ENCODE data around the gene SFSWAP.

SFSWAP gene

DNA sequence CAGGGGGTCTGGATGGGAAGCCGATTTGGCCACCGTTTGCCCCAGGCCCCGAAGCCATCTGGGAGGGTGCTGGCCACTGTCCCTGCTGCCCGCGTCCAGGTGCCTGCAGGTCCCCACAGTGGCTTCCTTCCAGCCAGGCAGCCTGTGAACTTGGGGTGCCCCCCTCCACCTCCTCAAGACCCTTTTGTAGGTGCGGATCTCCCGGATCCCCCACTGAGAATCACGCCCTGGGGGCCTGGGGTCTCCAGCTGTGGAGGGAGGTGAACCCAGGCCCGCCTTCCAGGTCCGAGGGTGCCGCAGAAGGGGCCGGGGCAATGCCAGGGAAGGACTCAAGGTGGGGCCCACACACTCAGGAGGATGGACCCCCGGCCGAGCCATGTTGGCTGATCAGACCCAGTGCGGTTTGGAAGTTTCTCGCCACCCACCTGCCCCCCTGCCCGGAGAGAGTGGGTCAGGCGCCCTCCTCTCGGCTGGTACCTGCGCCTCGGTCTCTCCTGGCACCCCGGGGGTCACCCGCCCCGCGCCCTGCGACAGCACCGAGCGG, 119.0 kb downstream of the SFSWAP start:
- TF ChIP-seq Cebpa-rat (IDR thresholded peaks at IDR 0.05), result no peak
- peak overlapping the region; percentile 65 to 88 (median 84) for H3K9ac ChIP-seq
- H3K27me3 ChIP-seq, result peaks cover 49 to 57% (median 51%) of the 10 kb centered on the region in 11 experiments

DNA sequence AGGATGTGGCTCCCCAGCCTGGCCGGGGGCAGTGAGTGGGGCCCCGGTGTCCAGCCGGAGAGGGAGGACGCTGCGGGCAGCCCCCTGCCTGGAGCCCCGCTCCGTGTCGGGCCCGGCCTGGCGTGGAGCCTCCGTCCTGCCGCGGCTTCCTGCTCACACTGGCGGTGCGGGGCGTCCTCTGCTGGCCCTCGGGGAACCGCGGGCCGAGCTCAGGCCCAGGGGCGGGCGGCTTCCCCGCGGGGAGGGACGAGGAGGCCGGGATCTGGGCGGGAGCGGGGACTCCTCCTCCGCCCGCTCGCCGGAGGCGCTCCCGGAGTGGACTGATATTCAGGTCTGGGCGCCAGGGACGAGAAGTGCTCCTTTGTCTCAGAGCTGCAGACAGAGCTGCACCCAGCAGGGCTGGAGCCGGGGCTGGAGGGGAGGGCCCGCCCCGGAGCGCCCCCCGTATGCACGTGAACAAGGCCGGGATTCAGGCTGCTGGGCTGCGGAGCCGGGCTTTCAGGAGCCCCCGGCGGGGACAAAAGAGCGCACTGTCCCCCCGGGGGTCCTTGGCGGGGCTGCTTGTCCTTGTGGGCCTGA, 119.5 kb downstream of the SFSWAP start:
- H3K36me3 ChIP-seq, result no peaks in the 10 kb centered on the region
- no peak for TF ChIP-seq Cebpa-rat (IDR thresholded peaks at IDR 0.05)
- peak overlapping the region; percentile 91 to 100 (median 98) for H3K4me2 ChIP-seq
- H3K9me3 ChIP-seq (replicated peaks in 1 of 11), result no peaks in the 10 kb centered on the region
- peak overlapping the region in 7 of 11 experiments; percentile 16 to 83 (median 42); a peak in 7 of 22 replicates for H3K27ac ChIP-seq
- peaks cover 49 to 57% (median 51%) of the 10 kb centered on the region in 11 experiments for H3K27me3 ChIP-seq
- H3K4me3 ChIP-seq, result peak overlapping the region; percentile 68 to 85 (median 77)
- H4K20me1 ChIP-seq, result peaks cover 0 to 67% (median 61%) of the 10 kb centered on the region in 11 experiments; a peak in 19 of 22 replicates
- peak overlapping the region; percentile 65 to 88 (median 84) for H3K9ac ChIP-seq
- H3K4me1 ChIP-seq, result peaks cover 22 to 86% (median 74%) of the 10 kb centered on the region in 10 experiments; a peak in 19 of 20 replicates

More for the DNA sequence above, 119.0 kb downstream of the SFSWAP start:
- Histone ChIP-seq H3K36me3 (no peaks in the 10 kb centered on the region), H3K4me3 (peak overlapping the region; percentile 68 to 85 (median 77)), H3K9me3 (replicated peaks in 1 of 11) (no peaks in the 10 kb centered on the region), H3K4me1 (peaks cover 22 to 86% (median 74%) of the 10 kb centered on the region in 10 experiments; a peak in 19 of 20 replicates), H3K27ac (peak overlapping the region in 8 of 11 experiments; percentile 16 to 84 (median 60); a peak in 9 of 22 replicates), H3K4me2 (peak overlapping the region; percentile 91 to 100 (median 98)), H4K20me1 (peaks cover 0 to 62% (median 55%) of the 10 kb centered on the region in 11 experiments; a peak in 19 of 22 replicates)

DNA sequence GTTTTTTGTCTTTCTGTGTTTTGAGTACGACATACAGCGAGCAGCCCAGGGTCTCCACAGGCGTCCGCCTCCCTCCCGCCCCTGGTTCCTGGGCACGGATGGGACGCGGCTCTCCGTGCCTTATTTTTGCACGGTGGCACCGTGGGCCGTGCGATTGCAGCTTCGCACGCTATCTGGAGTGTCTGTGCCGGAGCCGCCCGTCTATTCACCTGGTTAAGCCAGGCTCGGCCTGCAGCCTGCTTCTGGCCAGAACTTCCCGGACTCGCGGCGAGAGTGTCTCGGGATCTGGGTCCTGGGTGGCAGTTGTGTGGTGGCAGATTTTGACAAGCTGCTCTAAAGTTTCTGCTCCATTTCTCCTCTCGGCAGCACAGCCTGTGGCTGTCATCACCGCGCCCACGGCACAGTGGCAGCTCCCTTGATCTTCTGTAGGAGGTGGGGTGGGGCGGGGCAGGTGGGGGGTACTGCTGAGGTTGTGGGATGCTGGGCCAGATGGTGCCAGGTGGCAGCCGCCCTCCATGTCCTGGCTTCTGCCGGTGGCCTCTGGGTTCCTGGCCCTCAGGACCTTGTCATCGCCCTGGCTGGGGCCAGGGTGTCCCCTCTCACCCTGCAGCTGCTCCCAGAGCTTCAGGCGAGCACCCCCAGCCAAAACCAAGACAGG, 120.2 kb downstream of the SFSWAP start:
- peak overlapping the region; percentile 91 to 100 (median 98) for H3K4me2 ChIP-seq
- peaks cover 22 to 86% (median 74%) of the 10 kb centered on the region in 10 experiments; a peak in 19 of 20 replicates for H3K4me1 ChIP-seq
- H3K4me3 ChIP-seq, result peak overlapping the region; percentile 68 to 85 (median 77)
- no peak for TF ChIP-seq Cebpa-rat (IDR thresholded peaks at IDR 0.05)
- no peaks in the 10 kb centered on the region for H3K9me3 ChIP-seq (replicated peaks in 1 of 11)
- peaks cover 0 to 73% (median 67%) of the 10 kb centered on the region in 11 experiments; a peak in 19 of 22 replicates for H4K20me1 ChIP-seq
- peak overlapping the region in 3 of 11 experiments; percentile 31 to 83 (median 81); a peak in 2 of 22 replicates for H3K27ac ChIP-seq
- no peaks in the 10 kb centered on the region for H3K36me3 ChIP-seq
- peaks cover 49 to 57% (median 51%) of the 10 kb centered on the region in 11 experiments for H3K27me3 ChIP-seq
- peak overlapping the region; percentile 65 to 88 (median 84); a peak in 20 of 22 replicates for H3K9ac ChIP-seq

DNA sequence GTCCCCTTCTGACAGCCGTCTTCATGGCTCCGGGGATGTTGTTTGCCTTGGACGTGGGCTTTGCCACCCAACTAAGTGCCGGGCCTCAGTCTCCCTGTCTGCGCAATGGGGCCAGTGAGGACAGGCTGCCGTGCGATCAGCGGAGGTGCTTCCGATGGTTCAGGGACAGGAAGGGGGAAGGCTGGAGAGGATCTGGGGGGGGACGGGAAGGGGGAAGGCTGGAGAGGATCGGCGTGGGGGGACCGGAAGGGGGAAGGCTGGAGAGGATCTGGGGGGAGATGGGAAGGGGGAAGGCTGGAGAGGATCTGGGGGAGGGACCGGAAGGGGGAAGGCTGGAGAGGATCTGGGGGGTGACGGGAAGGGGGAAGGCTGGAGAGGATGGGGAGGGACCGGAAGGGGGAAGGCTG, 120.7 kb downstream of the SFSWAP start:
- no peak for TF ChIP-seq Cebpa-rat (IDR thresholded peaks at IDR 0.05)
- H3K27me3 ChIP-seq, result peaks cover 49 to 57% (median 51%) of the 10 kb centered on the region in 11 experiments
- H4K20me1 ChIP-seq, result peaks cover 0 to 77% (median 71%) of the 10 kb centered on the region in 11 experiments; a peak in 19 of 22 replicates
- H3K4me1 ChIP-seq, result peaks cover 22 to 82% (median 72%) of the 10 kb centered on the region in 10 experiments; a peak in 19 of 20 replicates
- H3K9me3 ChIP-seq (replicated peaks in 1 of 11), result no peaks in the 10 kb centered on the region
- no peaks in the 10 kb centered on the region for H3K36me3 ChIP-seq
- H3K4me2 ChIP-seq, result peak overlapping the region; percentile 91 to 100 (median 98)
- peak overlapping the region in 4 of 10 experiments; percentile 74 to 85 (median 78); a peak in 7 of 20 replicates for H3K4me3 ChIP-seq
- H3K9ac ChIP-seq, result peak overlapping the region in 2 of 11 experiments; percentile 82 to 84; a peak in 1 of 22 replicates
- H3K27ac ChIP-seq, result no peak overlapping the region

DNA sequence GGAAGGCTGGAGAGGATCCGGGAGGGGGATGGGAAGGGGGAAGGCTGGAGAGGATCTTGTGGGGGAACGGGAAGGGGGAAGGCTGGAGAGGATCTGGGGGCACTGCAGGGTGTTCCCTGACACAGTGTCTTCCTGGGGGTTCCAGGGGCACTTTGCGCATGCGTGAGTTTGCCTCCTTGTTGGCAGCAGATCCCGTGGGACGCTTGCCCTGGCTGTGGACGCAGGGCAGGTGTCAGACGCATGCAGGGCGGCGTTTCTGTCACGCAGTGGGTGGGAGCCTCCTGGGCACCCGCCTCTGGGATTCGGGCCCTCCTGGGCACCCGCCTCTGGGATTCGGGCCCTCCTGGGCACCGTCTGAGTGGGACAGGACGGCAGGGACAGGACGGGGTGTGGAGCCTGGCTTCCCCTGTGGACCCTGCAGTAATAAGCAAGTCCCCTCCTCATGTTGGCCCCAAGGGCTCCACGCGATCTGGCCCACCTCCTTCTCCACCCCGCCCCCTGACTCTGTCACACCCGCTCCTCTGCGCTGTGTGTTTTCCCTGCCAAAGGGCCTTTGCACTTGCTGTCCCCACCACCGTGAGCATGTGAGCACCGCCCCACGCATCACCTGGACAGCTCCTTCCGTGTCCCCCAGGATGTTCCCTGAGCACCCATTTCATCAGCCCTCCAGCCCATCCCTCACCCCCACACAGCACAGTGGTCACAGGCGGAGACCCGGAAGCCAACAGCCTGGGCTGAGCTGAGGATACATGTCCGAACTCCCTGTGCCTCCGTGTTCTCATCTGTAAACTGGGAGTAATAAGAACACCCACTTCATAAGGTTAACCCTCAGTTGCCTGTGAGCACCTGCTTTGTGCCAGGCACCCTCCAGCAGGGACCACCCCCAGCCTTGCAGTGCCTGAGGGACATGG, 121.7 kb downstream of the SFSWAP start:
- Histone ChIP-seq H3K4me1 (peaks cover 22 to 74% (median 65%) of the 10 kb centered on the region in 10 experiments; a peak in 19 of 20 replicates), H3K27me3 (peaks cover 49 to 57% (median 50%) of the 10 kb centered on the region in 11 experiments), H3K9ac (no peak overlapping the region), H3K9me3 (replicated peaks in 1 of 11) (no peaks in the 10 kb centered on the region), H3K4me3 (no peak overlapping the region), H4K20me1 (peaks cover 0 to 86% (median 79%) of the 10 kb centered on the region in 11 experiments; a peak in 19 of 22 replicates), H3K4me2 (peak overlapping the region in 10 of 11 experiments; percentile 29 to 66 (median 48); a peak in 18 of 22 replicates), H3K27ac (no peak overlapping the region), H3K36me3 (no peaks in the 10 kb centered on the region)
- TF ChIP-seq Cebpa-rat (IDR thresholded peaks at IDR 0.05), result no peak

DNA sequence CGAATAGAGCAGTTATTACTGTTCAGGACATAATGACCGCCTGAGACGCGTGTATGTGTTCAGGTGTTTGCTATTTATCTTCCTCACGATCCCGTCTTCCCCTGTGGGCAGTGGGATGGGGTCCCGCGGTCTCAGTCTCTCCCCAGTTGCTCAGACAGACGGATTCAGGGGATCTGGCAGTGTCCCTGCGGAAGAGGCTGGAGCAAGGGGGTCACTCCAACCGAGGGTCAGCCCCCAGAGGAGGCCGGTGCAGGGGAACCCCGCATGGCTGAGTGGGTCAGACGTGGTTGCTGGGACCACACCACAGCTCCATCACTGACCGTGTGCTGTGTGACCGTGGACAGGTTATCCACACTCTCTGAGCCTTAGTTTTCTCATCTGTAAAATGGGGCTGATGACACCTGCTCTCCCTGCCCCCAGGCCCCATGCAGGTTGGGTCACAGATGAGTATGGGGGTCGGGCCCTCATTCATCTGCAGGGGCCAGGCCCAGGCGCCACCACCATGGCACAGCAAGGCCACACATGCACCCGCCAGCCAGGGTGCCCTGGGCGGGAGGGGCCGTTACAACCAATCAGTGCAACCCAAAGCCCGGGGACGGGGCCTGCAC, 122.5 kb downstream of the SFSWAP start:
- peaks cover 22 to 72% (median 64%) of the 10 kb centered on the region in 10 experiments; a peak in 19 of 20 replicates for H3K4me1 ChIP-seq
- no peaks in the 10 kb centered on the region for H3K36me3 ChIP-seq
- peak overlapping the region in 3 of 11 experiments; percentile 3 to 41 (median 25); a peak in 3 of 22 replicates for H3K4me2 ChIP-seq
- H3K9ac ChIP-seq, result no peak overlapping the region
- H3K27ac ChIP-seq, result no peak overlapping the region
- no peak for TF ChIP-seq Cebpa-rat (IDR thresholded peaks at IDR 0.05)
- no peak overlapping the region for H3K4me3 ChIP-seq
- peaks cover 0 to 94% (median 79%) of the 10 kb centered on the region in 11 experiments; a peak in 19 of 22 replicates for H4K20me1 ChIP-seq
- peaks cover 46 to 52% (median 48%) of the 10 kb centered on the region in 11 experiments for H3K27me3 ChIP-seq
- H3K9me3 ChIP-seq (replicated peaks in 1 of 11), result no peaks in the 10 kb centered on the region

DNA sequence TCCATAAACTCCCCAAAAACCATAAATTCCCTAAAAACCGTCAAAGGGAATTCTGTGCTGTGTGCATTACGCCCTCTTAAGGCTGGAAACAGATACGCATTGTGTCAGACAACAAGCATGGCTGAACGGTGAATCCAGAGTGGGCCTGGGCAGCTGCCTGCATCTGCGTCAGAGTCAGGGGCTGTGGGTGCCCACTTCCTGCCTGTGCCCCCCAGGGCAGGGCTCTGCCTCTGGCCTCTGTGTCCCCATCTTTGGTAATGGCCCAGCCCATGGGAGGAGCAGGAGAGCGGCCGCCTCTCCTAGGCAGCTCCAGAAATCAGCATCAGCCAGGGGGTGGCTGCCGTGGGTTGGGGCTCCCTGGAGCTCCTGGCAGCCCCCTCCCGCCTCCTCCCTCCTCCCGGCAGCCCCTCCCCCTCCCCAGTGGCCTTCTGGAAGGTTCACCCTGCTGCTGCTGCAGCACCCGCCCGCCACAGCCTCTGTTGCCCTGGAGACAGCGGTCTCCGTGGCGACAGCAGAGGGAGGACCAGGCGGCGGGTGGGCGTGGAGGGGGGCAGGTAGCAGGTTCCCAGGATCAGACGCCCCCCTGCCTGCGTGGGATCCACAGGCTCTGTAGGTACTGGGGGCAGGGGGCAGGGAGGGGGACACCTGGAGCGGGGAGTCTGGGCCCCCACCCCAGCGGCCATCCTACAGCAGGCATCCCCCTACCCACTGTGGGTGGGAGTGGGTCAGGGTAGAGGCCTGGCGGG, 123.2 kb downstream of the SFSWAP start:
- Histone ChIP-seq H3K4me1 (peaks cover 22 to 65% (median 57%) of the 10 kb centered on the region in 10 experiments; a peak in 19 of 20 replicates), H4K20me1 (peaks cover 0 to 94% (median 73%) of the 10 kb centered on the region in 11 experiments; a peak in 19 of 22 replicates), H3K27ac (no peak overlapping the region), H3K27me3 (peaks cover 39 to 45% (median 42%) of the 10 kb centered on the region in 11 experiments), H3K4me3 (no peak overlapping the region), H3K9ac (no peak overlapping the region), H3K4me2 (peak overlapping the region in 6 of 11 experiments; percentile 9 to 67 (median 35); a peak in 4 of 22 replicates), H3K9me3 (replicated peaks in 1 of 11) (no peaks in the 10 kb centered on the region), H3K36me3 (0 out of 22 replicates have a peak, but pooled peaks cover 0 to under 1% (median 0%) of the 10 kb centered on the region in 11 experiments)
- TF ChIP-seq Cebpa-rat (IDR thresholded peaks at IDR 0.05), result no peak
